ENCODE measurements around the gene ATP8B4. TPM values are rescaled to one million over a fixed set of nuclear protein-coding genes. Genes with fewer than 3 reads are reported as not detected.

ATP8B4 gene
- total and polyA plus RNA-seq, 2 donors (not counting 1 experiment from before 2014, with no cell fraction given), result 0.42 TPM; not detected in 1

- no peaks in the 10 kb centered on the region for H3K79me2 ChIP-seq (ENCODE audit: control insufficient read depth, insufficient read depth, low read length)
- H3K4me3 Mint-ChIP-seq, result no peak overlapping the region
Observed at GRCh38 chr15:50064673-50065072, 54.4 kb downstream of the ATP8B4 start.

GRCh38 chr15:50063226-50063625, 55.8 kb downstream of the ATP8B4 start:
- Histone ChIP-seq H4K20me1 (ENCODE audit: control insufficient read depth, insufficient read depth, low read length, poor library complexity, severe bottlenecking) (no peaks in the 10 kb centered on the region), H3K4me1 (ENCODE audit: control insufficient read depth in 2 of 2, insufficient read depth in 2 of 2, low read length in 2 of 2) (no peaks in the 10 kb centered on the region), H3K27ac (ENCODE audit: low read length in 2 of 2) (no peak overlapping the region), H3K79me2 (ENCODE audit: control insufficient read depth, insufficient read depth, low read length) (no peaks in the 10 kb centered on the region), H3K27me3 (replicated peaks in 1 of 4; ENCODE audit: control extremely low read depth in 1 of 4, control insufficient read depth in 3 of 4, insufficient read depth in 4 of 4, low read length in 3 of 4) (no peaks in the 10 kb centered on the region), H3K36me3 (replicated peaks in 1 of 2; ENCODE audit: control extremely low read depth in 1 of 2, control insufficient read depth in 1 of 2, extremely low read depth in 1 of 2, insufficient read depth in 2 of 2, low read length in 1 of 2) (no peaks in the 10 kb centered on the region), H2AFZ (ENCODE audit: insufficient read depth, low read depth, low read length, poor library complexity, severe bottlenecking) (no peak overlapping the region), H3K4me3 (ENCODE audit: control extremely low read depth in 1 of 5, extremely low read depth in 1 of 5, insufficient read depth in 1 of 5, low read depth in 2 of 5, low read length in 4 of 5) (no peak overlapping the region), H3K9ac (ENCODE audit: low read length) (no peak overlapping the region), H3K9me3 (ENCODE audit: control extremely low read depth in 1 of 3, control insufficient read depth in 2 of 3, insufficient read depth in 1 of 3, low read length in 2 of 3) (no peaks in the 10 kb centered on the region), H3K4me2 (replicated peaks; ENCODE audit: low read depth, low read length, poor library complexity, severe bottlenecking) (no peak overlapping the region)
- H3K4me3 Mint-ChIP-seq, result no peak overlapping the region
- ATAC-seq (ENCODE audit: low read depth) (no peak), DNase-seq (no peak)
- TF ChIP-seq EZH2 (IDR thresholded peaks at IDR 0.05; ENCODE audit: borderline replicate concordance, insufficient read depth, low read depth, low read length, poor library complexity, severe bottlenecking), result no peak
- no peak for TF ChIP-seq CTCF (IDR thresholded peaks at IDR 0.05)
- ChIA-PET CTCF (no interaction called here), POLR2A (no interaction called here)
- intact Hi-C loops (cut with micrococcal nuclease), result no loop called here
- no CpG with 5 or more reads among the region's 2 CpGs for WGBS (ENCODE audit: insufficient coverage)
- no peaks in the 10 kb centered on the region for H3K27me3 Mint-ChIP-seq
- no peak overlapping the region for H3K27ac Mint-ChIP-seq
- no peaks in the 10 kb centered on the region for H3K9me3 Mint-ChIP-seq (ENCODE audit: insufficient read depth)
- H3K4me1 Mint-ChIP-seq, result peaks cover 7% of the 10 kb centered on the region

More at GRCh38 chr15:50064673-50065072, 54.4 kb downstream of the ATP8B4 start:
- H3K4me3 ChIP-seq (ENCODE audit: control extremely low read depth in 1 of 5, extremely low read depth in 1 of 5, insufficient read depth in 1 of 5, low read depth in 2 of 5, low read length in 4 of 5), result no peak overlapping the region
- no peak overlapping the region for H3K27ac ChIP-seq (ENCODE audit: low read length in 2 of 2)
- H3K9me3 ChIP-seq (ENCODE audit: control extremely low read depth in 1 of 3, control insufficient read depth in 2 of 3, insufficient read depth in 1 of 3, low read length in 2 of 3), result no peaks in the 10 kb centered on the region
- no peaks in the 10 kb centered on the region for H3K27me3 Mint-ChIP-seq
- peak overlapping the region; percentile 16 for H2AFZ ChIP-seq (ENCODE audit: insufficient read depth, low read depth, low read length, poor library complexity, severe bottlenecking)
- DNase-seq (no peak), ATAC-seq (ENCODE audit: low read depth) (no peak)
- H3K27me3 ChIP-seq (replicated peaks in 1 of 4; ENCODE audit: control extremely low read depth in 1 of 4, control insufficient read depth in 3 of 4, insufficient read depth in 4 of 4, low read length in 3 of 4), result no peaks in the 10 kb centered on the region
- intact Hi-C loops (cut with micrococcal nuclease), result no loop called here
- H3K4me1 Mint-ChIP-seq, result peaks cover 7% of the 10 kb centered on the region
- H3K9ac ChIP-seq (ENCODE audit: low read length), result no peak overlapping the region
- H3K9me3 Mint-ChIP-seq (ENCODE audit: insufficient read depth), result no peaks in the 10 kb centered on the region
- H3K36me3 ChIP-seq (replicated peaks in 1 of 2; ENCODE audit: control extremely low read depth in 1 of 2, control insufficient read depth in 1 of 2, extremely low read depth in 1 of 2, insufficient read depth in 2 of 2, low read length in 1 of 2), result no peaks in the 10 kb centered on the region
- H3K4me1 ChIP-seq (ENCODE audit: control insufficient read depth in 2 of 2, insufficient read depth in 2 of 2, low read length in 2 of 2), result no peaks in the 10 kb centered on the region
- no peak overlapping the region for H3K27ac Mint-ChIP-seq
- H3K4me2 ChIP-seq (replicated peaks; ENCODE audit: low read depth, low read length, poor library complexity, severe bottlenecking), result no peak overlapping the region
- ChIA-PET CTCF (no interaction called here), POLR2A (no interaction called here)
- no CpG with 5 or more reads among the region's 4 CpGs for WGBS (ENCODE audit: insufficient coverage)
- no peaks in the 10 kb centered on the region for H4K20me1 ChIP-seq (ENCODE audit: control insufficient read depth, insufficient read depth, low read length, poor library complexity, severe bottlenecking)
- TF ChIP-seq CTCF (IDR thresholded peaks at IDR 0.05), result no peak
- TF ChIP-seq EZH2 (IDR thresholded peaks at IDR 0.05; ENCODE audit: borderline replicate concordance, insufficient read depth, low read depth, low read length, poor library complexity, severe bottlenecking), result no peak

All from B cell (primary cell).